NCI-H146 treated with DMSO at 0.1 percent for 48 hours (cell line): Measurements from ENCODE around the gene HES2.
"Not testable (repeated sequence)": the region's sequence is repeated elsewhere in the genome, so short reads cannot be mapped to it uniquely, and the experiment has no call there.

Source experiments
- DNase-seq: peaks from one replicate; lab custom pipeline; 2025; ENCODE audit not compliant: unreplicated experiment; lab: John Stamatoyannopoulos, UW

HES2 gene

GRCh38 chr1:6437012-6437700, 17.4 kb upstream of the HES2 start:
- not testable (repeated sequence) for DNase-seq

DNA sequence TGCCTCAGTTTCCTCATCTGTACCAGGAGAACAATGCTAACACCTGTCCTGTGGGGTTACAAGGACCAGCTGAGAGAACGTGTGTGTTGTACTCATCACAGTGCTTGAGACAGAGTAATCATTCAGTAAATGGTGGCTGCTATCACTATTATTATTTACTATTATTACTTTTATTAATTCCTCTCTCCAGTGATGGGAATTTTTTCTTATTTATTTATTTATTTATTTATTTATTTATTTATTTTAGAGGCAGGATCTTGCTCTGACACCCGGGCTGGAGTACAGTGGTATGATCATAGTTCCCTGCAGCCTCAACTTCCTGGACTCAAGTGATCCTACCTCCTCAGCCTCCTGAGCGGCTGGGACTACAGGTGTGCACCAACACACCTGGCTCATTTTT, 16.6 kb upstream of the HES2 start:
- not testable (repeated sequence) for DNase-seq

DNA sequence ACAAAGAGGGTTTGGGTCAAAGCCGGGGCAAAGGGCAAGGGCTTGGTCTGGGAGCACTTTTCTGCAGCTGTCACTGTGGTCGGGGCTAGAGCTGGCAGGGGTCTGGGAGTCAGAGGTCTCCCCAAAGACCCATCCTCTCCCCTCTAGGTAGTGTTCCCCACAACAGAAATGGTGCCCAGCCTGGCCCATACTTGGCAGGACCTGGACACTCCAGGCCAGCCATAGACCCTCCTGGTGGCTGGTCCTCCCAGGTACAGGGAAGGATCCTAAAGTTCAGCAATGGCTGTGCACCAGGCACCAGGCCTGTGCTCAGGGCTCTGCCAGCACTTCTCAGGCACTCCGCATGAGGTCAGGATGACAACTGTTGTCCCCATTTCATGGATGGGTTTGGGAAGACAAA, 15.8 kb upstream of the HES2 start:
- DNase-seq: no peak

- no peak for DNase-seq
These were observed 15.4 kb upstream of the HES2 start for GRCh38 chr1:6435129-6435528.

- DNase-seq: no peak
These were observed 14.5 kb upstream of the HES2 start for GRCh38 chr1:6434186-6434585.

DNA sequence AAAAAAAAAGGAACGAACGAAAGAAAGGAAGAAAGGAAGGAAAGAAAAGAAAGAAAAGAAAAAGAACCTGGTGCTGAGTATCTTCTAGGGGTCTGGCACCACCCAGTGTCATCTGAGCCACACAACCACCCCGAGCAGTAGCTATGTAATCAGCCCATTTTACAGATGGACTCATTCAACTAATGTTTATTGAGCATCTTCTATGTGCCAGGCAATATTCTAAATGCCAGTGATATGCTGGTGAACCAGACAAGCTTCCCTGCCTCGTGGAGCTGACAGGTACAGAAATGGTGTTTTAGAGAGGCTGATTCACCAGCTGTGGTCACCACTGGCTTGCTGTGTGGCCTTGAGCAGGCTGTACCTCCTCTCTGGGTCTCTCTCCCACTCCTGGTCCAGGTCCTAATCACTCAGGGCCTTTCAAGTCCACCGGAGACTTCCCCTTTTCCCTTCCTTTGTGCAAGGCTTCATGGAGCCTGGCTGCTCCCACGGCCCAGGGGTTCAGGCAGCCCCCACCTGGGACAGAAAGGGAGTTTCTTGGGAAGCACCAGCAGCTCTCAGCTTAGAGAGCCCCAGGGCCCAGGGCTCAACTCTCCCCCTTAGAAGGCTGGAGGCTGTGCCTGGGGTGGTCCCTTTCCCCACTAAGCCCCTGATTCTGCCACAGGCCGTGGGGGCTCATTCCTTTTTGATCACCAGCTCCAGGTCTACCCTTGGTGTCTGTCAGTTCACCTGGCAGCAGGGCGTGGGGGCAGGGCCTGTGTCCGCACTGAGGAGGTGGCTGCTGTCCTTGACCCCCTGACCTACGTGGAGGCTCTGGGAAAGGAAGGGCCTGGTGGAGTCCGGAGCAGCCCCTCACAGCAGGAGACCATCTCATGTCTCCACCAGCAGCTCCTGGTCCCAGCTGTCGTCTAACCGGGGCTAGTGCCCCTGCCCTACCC, 12.2 kb upstream of the HES2 start:
- DNase-seq: not testable (repeated sequence)

DNA sequence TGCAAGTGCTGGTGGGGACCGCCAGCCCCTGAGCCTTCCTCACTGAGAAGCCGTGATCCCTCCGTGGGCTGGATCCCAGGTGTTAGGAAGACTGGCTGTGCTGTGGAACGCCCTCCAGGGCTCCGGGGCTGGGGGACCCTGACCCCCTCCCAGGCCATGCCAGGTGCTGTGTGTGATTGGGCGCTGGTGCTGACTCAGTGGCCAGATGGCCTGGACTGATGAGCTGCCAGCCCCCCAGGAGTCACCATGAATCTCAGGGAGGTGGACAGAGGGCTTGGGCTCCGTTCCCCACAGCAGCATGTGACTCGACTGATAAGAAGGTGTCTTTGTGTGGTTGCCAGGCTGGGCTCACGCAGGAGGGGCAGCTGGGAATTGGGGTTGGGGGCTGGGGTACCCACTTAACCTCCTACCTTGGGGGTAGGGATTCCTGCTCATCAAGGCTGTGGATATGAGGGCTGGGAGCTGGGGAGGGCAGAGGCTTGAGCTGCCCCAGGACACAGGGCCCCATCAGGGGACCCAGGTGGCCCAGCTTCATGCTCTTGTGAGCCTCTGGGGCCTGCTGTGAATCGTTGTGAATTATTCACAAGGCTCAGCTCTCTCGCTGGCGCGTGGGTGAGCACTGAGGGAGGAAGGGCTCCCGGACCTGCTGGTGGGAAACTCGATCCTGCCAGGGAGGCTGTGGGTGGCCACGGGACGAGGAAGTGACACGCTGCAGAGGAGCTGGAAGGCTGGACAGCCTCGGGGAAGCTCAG, 10.1 kb upstream of the HES2 start:
- DNase-seq: not testable (repeated sequence)

- not testable (repeated sequence) for DNase-seq
These were observed 8.7 kb upstream of the HES2 start for GRCh38 chr1:6428453-6428852.

DNA sequence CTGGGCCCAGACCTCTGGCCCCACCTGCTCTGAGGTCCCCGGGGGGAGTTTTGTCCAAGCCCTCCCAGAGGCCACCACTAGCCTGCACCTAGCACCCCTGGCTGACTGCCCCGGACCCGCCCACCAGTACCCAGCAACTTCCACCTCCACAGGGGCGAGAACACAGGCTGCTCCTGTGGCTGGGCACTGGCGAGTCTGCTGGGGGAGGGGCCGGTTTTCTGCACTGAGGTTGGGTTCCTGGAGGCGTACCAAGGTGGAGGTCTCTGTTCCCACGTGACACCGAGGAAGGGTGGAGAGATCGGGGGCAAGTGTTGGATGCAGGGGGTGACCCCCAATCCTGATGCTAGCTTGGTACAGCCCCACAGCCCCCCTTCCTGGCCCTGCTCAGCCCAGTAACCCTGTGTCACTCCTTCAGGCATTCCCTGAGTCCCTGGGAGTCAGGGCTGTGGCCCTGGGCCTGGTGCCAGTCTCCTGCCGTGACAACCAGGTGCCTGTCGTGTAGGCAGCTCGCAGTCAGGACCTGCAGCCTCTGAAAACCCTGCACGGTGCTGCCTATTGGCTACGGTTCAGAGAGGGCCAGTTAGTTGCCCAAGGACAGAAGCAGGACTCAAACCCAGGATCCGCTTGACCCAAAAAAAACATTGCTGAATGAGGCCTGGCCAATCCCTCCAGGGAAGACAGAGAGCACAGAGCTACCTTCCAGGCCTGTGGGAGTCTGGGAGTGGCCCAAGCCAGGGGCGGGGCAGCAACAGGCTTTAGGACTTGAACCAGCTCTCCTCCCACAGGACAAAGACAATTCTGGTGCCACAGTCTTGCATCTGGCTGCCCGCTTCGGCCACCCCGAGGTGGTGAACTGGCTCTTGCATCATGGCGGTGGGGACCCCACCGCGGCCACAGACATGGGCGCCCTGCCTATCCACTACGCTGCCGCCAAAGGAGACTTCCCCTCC, 8.0 kb upstream of the HES2 start:
- no peak for DNase-seq

DNA sequence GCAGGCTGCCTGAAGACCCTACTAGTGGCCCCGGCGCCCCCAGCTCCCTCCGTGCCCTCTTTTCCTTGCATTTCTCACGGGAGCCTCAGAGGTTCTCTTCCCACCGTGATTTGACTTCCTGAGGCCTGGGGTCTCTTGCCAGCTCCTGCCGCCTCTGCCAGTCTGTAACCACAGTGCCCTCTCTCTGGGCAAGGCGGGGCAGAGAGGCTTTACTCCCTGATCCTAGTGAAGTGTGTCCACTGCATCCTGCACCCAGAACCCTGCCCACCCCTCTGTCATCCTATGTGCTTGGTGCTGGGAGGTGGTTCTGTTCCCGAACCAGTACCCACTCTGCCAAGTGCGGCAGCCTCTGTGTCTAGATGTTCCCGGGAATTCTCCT, 7.2 kb upstream of the HES2 start:
- no peak for DNase-seq

DNA sequence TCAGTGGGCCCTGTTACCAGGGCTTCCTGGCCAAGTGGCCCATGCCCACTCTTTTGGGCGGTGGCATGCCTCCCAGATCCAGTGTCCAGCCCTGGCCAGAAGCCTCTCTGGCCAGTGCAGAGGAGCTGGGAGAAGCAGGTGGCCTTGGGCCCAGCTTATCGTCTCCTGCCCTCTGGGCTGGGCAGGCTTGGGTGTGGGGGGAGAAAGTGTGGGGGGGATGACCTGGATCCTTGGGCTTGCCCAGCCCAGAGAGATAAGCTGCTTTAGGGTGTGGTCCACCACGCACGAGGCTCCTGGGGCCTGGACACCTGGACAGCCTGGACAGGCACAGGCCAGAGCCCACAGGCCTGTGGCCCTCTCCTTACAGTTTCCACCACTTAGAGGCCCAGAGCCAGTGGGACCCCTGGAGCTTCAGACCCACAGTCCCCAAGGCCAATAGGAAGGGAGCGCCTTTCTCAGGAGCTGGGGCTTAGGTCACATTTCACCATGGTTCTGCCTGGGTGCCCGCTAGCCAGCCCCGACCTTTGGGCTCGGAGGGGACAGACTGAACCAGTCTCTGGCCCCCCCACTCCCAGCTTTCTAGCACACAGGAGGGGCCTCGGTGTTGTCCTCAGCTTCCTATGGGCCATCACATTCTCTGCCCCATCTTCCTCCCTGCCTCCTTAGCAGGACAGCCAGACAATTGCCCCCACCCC, 6.7 kb upstream of the HES2 start:
- DNase-seq: no peak

DNA sequence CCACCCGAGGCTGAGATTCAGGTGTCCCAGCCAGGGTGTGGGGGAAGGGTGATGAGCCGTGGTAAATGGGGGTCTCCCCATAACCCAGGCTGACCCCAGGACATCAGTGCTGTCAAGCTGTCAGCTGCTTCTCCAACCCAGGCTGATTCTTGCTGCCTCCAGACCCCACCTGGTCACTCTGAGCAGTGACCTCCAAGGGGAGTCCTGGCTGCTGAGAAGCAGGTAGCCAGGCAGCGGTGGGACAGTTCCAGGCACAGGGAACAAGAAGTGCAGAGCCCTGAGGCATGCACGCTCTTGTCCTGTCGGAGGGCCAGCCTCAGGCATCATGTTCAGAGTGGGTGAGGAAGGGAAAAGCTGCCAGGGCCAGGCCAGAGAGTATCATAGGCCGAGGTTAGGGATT, 5.9 kb upstream of the HES2 start:
- DNase-seq: no peak

- no peak for DNase-seq
These were observed 5.2 kb upstream of the HES2 start, which contains the start of gene ESPN for GRCh38 chr1:6424619-6425593. Gene ESPN, plus strand, starts transcription at chr1:6424776. Its CDS starts 180 bp downstream, at chr1:6424956.

GRCh38 chr1:6424000-6424565, 4.4 kb upstream of the HES2 start:
- DNase-seq: no peak

GRCh38 chr1:6423321-6423999, 3.7 kb upstream of the HES2 start:
- peak; percentile 47 for DNase-seq

GRCh38 chr1:6421266-6421665, 1.5 kb upstream of the HES2 start:
- no peak for DNase-seq

DNA sequence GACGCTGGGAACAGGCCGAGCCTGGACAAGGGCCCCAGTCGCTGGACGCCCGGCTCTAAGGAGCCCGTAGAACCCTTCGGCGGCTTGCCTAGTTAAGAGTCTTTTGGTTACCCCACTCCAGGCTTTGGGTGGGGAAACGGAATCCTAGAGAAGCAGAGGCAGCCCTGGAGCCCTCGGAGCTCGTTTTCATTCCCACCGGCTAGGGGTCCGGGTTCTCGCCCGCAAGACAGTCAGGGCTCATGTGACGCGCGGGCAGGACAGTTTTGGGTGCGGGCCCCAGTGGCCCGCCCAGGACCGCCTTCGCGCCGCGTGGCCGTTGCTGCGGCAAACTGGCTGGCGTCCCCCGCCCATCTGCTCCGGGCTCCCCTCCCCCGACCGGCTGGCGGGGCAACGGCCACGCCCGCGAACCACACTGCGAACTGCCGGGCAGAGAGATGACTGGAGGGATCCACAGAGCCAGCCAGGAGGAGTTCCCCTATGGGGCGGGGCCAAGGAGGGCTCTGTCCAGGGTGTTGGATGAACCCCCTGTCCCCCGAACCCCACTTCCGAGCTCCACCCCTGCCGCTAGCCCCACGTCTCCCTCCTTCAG, 829 bp upstream of the HES2 start:
- no peak for DNase-seq
